HG02588 (cell line): ENCODE measurements around the gene FAM168A.

Source experiments
- ATAC-seq: cut with Tn5 transposase; IDR thresholded peaks from one replicate; pipeline ENCODE4 v1.9.1; 2021; ENCODE audit warnings: mild to moderate bottlenecking, moderate library complexity; ENCODE audit not compliant: unreplicated experiment

The FAM168A gene

GRCh38 chr11:73355109-73355508, 242.8 kb downstream of the FAM168A start:
- no peak for ATAC-seq

GRCh38 chr11:73353422-73353821, 244.5 kb downstream of the FAM168A start:
- no peak for ATAC-seq

- ATAC-seq, result no peak
These were observed 246.8 kb downstream of the FAM168A start for GRCh38 chr11:73350908-73351636.
